GM18507 (cell line): ENCODE results near the gene RNH1.

Experiments used
- DNase-seq: peaks from one replicate; pipeline ENCODE4 v3.0.0; 2011; ENCODE audit warnings: low read depth; ENCODE audit not compliant: insufficient read length; ENCODE audit errors: extremely low spot score
- FAIRE-seq: peaks from 2 replicates; lab custom pipeline; 2011; peaks lifted over from hg19 to GRCh38; lab: Jason Lieb, UNC

Gene RNH1

GRCh38 chr11:538431-539051 lies 31.5 kb upstream of the RNH1 start:
- FAIRE-seq = no peak
- no peak for DNase-seq

DNA sequence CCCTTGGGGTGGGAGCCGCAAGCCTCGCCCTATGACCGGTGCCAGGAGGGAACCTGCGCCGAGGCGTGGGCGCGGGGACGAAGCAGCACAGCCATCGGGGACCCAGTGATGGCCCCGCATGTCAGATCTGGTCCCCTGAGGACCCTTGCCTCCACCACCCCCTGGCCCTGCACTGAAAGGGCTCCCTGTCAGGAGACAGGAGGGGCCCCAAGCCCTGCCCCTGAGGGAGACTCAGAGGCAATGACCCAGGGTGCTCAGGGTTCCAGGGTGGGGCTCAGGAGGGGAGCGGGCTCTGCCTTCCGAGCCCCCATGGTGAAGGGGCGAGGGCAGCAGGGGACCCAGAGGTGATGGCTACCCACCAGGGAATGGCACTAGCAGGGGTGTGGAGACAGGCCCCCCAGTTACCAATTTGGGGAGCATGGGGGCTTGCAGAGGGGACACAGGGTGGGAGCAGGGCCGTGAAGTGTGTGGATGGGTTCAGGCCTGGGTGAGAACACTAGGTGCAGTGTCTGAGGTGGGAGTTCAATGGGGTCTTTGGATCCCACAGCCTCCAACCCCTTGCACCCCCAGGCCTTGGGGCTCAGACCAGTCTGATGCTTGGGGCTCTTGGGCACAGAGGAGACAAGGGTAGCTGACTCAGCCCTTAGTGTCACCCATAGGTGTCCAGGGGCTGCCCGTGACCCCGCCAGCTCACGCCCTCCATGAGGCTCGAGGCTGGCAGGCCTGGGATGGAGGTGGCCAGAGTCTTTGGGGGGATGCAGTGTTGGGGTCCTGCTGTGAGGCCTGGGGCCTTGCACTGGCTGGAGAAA lies 30.8 kb upstream of the RNH1 start:
- FAIRE-seq (no peak), DNase-seq (no peak)

DNA sequence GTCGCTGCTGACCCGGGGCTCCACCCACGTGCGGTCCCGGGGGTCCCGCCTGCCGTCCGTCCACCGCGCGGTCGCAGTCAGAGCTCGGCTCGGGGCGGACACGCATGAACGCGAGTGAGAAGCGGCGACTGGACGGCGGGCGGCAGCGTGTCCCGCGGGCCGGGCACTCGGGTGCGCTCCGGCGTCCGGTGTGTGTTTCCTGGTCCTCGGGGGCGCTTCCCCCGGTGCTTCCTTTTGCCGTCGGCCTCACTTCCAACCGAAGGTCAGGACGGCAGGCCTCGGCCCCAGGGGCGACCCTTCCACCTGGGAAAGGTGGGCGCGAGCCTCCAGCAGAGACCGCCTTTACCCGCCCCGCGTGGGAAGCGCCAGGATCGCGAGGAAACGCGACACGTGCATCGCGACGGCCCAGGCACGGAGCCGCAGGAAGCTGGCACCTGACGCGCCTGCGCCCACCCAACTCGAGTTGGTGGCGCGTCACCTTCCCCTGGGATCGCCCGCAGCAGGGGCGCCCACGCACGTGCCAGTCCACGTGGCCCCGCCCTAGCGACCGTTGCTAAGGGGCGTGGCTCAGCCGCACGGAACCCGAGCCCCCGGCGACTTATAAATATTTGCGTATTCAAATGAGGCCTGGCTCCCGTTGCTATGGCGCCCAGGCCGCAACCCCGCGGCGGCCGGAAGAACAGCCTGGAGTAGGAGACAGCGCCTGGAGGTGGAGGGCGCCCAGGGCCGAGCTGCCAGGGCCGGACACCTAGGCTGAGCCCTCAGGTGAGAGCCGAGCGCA lies 30.0 kb upstream of the RNH1 start, which contains the start of gene LRRC56:
Gene LRRC56 (plus strand): TSS at position 687 of the 781 bp plus-strand sequence. CDS start 3,158 bp downstream, outside the sequence.
- peak; percentile 95 for FAIRE-seq
- peak; percentile 96 for DNase-seq

DNA sequence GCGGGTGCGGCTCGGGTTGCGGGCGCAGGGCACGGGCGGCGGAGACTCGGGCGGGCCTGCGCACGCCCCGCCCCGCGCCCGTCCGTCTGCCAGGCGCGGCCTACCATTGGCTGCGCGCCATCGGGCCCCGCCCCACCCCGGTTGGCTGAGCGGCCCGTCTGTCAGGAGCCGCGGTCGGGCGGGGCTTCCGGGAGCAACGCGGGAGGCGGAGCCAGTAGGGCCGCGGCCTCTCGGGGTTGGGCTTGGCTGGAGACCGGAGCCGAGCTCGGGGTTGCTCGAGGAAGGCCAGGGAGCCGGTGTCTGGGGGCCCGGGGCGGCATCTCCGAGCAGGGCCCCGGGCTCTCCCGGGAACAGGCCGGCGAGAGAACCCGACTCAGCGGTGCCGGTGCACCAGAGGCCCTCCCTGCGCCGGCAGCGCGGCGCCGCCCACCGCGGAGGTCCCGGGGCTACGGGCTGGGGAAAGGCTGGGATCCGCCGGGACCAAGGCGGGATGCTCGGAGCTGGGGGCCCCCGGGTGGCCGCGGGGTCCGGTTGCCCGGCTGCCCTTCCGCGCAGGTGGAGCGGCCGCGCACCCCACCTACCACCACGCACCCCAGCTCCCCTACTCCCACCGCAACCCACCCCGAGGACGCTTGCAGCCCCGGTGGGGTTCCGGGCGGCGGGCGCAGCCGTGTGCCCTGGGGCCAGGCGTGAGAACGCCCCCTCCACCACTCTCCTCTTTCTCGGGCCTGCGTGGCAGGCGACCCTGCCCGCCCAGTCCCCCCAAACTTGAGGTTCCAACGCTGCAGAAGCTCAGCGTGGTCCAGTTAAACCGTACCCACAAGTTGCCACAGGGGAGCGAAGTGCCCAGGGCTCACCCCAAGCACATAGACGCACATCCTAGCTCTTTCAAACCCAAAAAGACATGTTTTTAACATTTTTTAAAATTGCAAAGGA lies 28.7 kb upstream of the RNH1 start, which contains the start of gene HRAS:
Gene HRAS (minus strand): TSS at position 58 of the 936 bp plus-strand sequence.
- DNase-seq (peak; percentile 100), FAIRE-seq (peak; percentile 94)

DNA sequence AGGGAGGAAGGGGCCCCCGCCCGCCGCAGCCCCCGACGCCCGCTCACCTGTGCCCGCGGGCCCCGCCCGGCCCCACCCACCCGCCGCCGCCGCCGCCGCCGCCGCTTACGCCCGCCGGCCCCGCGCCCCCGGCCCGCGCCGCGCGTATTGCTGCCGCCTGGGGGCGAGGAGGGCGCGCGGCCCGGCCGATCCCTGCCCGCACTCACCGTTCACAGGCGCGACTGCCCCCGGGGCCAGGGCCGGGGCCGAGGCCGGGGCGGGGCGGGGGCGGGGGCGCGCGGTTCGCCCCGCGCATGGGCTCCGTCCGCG lies 28.1 kb upstream of the RNH1 start:
- DNase-seq (no peak), FAIRE-seq (no peak)

GRCh38 chr11:534396-535209 lies 27.6 kb upstream of the RNH1 start:
- DNase-seq (no peak), FAIRE-seq (peak; percentile 62)

- FAIRE-seq (no peak), DNase-seq (no peak)
Measured at GRCh38 chr11:533586-534395, 26.7 kb upstream of the RNH1 start.

DNA sequence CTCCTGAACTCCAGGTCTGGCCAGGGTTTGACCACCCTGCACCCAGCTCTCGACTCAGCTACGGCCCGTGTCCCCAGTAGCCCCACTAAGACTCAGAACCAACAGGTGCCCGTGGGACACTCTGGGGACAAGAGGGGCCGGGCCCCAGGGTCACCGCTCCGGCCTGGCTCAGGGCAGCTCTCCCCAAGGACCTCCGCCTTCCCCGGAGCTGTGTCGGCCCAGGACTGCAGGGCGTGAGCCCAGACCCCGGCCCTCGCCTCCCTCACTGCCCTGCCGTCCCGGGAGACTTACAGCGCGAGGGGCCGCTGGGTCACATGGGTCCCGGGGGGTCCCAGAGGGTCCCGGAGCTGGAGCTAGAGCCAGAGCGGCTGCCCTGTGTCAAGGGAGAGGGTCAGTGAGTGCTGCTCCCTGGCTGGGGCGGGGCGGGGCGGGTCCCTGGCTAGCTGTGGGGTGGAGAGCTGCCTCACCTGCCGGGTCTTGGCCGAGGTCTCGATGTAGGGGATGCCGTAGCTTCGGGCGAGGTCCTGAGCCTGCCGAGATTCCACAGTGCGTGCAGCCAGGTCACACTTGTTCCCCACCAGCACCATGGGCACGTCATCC lies 26.0 kb upstream of the RNH1 start:
- DNase-seq = no peak
- FAIRE-seq = no peak

DNA sequence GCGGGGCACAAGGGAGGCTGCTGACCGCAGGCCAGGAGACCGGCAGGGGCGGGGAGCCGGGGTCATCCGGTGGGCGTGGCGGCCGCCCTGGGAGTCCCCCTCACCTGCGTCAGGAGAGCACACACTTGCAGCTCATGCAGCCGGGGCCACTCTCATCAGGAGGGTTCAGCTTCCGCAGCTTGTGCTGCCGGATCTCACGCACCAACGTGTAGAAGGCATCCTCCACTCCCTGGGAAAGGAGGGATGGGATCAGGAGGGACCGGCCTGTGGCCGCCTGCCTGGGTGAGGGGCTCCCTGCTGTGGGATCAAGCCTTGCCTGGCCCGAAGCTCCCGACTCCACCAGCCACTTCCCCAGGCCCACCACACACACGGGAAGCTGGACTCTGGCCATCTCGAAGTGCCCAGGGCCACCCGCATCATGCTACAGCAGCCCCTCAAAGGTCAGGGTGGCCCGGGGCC lies 25.5 kb upstream of the RNH1 start:
- DNase-seq (no peak), FAIRE-seq (no peak)

DNA sequence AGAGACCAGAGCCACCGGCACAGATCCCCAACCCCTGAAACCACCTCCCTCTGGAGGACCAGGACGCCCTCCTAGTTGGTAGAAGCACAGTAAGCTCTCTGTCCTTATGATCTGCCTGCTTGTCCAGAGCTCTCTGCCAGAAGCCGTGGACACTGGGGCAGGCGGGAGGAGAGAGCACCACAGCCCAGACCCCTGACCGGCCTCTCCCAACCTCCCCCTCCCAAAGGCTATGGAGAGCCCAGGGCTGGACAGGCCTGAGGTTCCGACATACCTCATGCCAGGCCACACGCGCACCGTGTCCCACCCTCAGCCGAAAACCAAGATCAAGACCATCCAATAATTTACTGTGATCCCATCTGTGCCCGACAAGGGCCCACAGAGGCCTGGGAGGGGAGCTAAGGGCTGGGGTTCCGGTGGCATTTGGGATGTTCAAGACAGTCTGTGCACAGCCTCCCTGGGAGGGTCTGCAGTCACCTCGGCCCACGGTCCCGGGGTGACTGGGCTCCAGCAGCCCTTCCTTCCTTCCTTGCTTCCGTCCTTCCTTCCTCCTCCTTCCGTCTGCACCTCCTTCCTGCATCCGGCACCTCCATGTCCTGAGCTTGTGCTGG lies 25.0 kb upstream of the RNH1 start:
- DNase-seq (no peak), FAIRE-seq (no peak)

- no peak for DNase-seq
Measured at GRCh38 chr11:530960-531831, 24.2 kb upstream of the RNH1 start.

GRCh38 chr11:529728-530411 lies 22.8 kb upstream of the RNH1 start:
- FAIRE-seq = no peak

More at GRCh38 chr11:530960-531831, 24.2 kb upstream of the RNH1 start:
- FAIRE-seq = no peak

GRCh38 chr11:528815-529727 lies 22.0 kb upstream of the RNH1 start:
- no peak for DNase-seq

More at GRCh38 chr11:529728-530411, 22.8 kb upstream of the RNH1 start:
- DNase-seq = no peak

GRCh38 chr11:528166-528814 lies 21.2 kb upstream of the RNH1 start:
- FAIRE-seq = no peak
- DNase-seq = no peak

More at GRCh38 chr11:528815-529727, 22.0 kb upstream of the RNH1 start:
- no peak for FAIRE-seq
